ENCODE results near the gene PINK1. TPM values are rescaled to one million over a fixed set of nuclear protein-coding genes. Genes with fewer than 3 reads are reported as not detected.

Gene PINK1
- total and polyA plus RNA-seq, 2 of the 13 experiments (the other 11 are each of a cell fraction or from before 2014, with no cell fraction given): 15.3 to 16.1 TPM

DNA sequence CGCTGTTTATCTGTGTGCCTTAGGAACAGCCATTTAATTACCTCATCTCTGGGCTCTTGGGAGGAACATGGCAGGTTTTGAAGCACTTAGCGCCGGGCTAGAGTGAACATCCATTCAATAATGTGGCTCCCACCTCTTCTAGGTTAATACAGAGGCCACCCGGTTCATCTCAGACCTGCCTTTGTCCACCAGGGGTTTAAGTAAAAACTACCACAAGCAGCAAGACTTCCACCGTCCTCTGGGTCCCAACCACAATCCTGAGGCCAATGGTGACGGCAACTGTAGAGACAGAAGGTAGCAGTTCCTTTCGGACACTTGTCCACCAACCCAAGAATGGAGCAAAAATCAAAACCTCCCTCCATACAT lies 28.8 kb downstream of the PINK1 start:
- Histone ChIP-seq H4K20me1 (ENCODE audit: insufficient read depth, low read length) (no peaks in the 10 kb centered on the region), H3K9ac (ENCODE audit: insufficient read depth, low read depth, low read length) (peak overlapping the region; percentile 84), H3K9me3 (ENCODE audit: low read length) (no peaks in the 10 kb centered on the region), H3K36me3 (replicated peaks in 1 of 2; ENCODE audit: control insufficient read depth in 1 of 2, insufficient read depth in 2 of 2, low read length in 2 of 2) (peaks cover 13 to 20% of the 10 kb centered on the region in 2 experiments), H3K4me3 (replicated peaks in 1 of 3; ENCODE audit: insufficient read depth in 1 of 3, low read depth in 2 of 3, low read length in 3 of 3) (peak overlapping the region; percentile 77 to 89 (median 83)), H3K79me2 (ENCODE audit: insufficient read depth, low read length) (peaks cover 41% of the 10 kb centered on the region), H3K27ac (ENCODE audit: extremely low read length, insufficient read depth, low read length) (peak overlapping the region; percentile 66), H3K4me1 (ENCODE audit: insufficient read depth, low read length) (peaks cover 41% of the 10 kb centered on the region), H2AFZ (ENCODE audit: low read length) (no peak overlapping the region), H3K27me3 (ENCODE audit: control insufficient read depth in 1 of 2, insufficient read depth in 2 of 2, low read length in 2 of 2) (no peaks in the 10 kb centered on the region; a peak in 1 of 5 replicates), H3K4me2 (ENCODE audit: low read depth, low read length) (peak overlapping the region; percentile 81)
- POLR2A ChIA-PET: interaction anchor here (0.9 to 2.9 kb wide), 14 partner anchors 8 to 124 kb away, joined by 3 to 24 read pairs (median 4); partner anchors contain the start of genes FAM43B, HP1BP3 and PINK1
- no peak for FAIRE-seq
- WGBS (ENCODE audit: low lambda C conversion rate): 34% methylated on average over 6 of the region's 7 CpGs
- TF ChIP-seq, protein P1, sequence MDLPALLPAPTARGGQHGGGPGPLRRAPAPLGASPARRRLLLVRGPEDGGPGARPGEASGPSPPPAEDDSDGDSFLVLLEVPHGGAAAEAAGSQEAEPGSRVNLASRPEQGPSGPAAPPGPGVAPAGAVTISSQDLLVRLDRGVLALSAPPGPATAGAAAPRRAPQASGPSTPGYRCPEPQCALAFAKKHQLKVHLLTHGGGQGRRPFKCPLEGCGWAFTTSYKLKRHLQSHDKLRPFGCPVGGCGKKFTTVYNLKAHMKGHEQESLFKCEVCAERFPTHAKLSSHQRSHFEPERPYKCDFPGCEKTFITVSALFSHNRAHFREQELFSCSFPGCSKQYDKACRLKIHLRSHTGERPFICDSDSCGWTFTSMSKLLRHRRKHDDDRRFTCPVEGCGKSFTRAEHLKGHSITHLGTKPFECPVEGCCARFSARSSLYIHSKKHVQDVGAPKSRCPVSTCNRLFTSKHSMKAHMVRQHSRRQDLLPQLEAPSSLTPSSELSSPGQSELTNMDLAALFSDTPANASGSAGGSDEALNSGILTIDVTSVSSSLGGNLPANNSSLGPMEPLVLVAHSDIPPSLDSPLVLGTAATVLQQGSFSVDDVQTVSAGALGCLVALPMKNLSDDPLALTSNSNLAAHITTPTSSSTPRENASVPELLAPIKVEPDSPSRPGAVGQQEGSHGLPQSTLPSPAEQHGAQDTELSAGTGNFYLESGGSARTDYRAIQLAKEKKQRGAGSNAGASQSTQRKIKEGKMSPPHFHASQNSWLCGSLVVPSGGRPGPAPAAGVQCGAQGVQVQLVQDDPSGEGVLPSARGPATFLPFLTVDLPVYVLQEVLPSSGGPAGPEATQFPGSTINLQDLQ (CRISPR knock-in tag; IDR thresholded peaks at IDR 0.05): no peak
- no peak for TF ChIP-seq ZNF720 (CRISPR knock-in tag; IDR thresholded peaks at IDR 0.05)
- no peak for TF ChIP-seq PAF1 (CRISPR knock-in tag; IDR thresholded peaks at IDR 0.05)
- TF ChIP-seq ZNF3 (CRISPR knock-in tag; IDR thresholded peaks at IDR 0.05): 0 out of 2 replicates have a peak, but pooled peaks have one; percentile 0
- no peak for TF ChIP-seq SMYD3 (CRISPR knock-in tag; IDR thresholded peaks at IDR 0.05)
- TF ChIP-seq ZUFSP (CRISPR knock-in tag; IDR thresholded peaks at IDR 0.05; ENCODE audit: borderline replicate concordance): no peak
- TF ChIP-seq RAD51 (IDR thresholded peaks at IDR 0.05; ENCODE audit: borderline replicate concordance): no peak
- TF ChIP-seq YEATS2 (CRISPR knock-in tag; IDR thresholded peaks at IDR 0.05; ENCODE audit: borderline replicate concordance): no peak
- 0 out of 2 replicates have a peak, but pooled peaks have one; percentile 2 for TF ChIP-seq ZNF546 (CRISPR knock-in tag; conservative IDR thresholded peaks at IDR 0.05)
- no peak for TF ChIP-seq ZNF713 (CRISPR knock-in tag; IDR thresholded peaks at IDR 0.05)
- peak; percentile 16; the same call in 1 of the 2 replicates for TF ChIP-seq POLR2G (IDR thresholded peaks at IDR 0.05; ENCODE audit: low read depth, low read length)
- TF ChIP-seq SMAD9 (CRISPR knock-in tag; IDR thresholded peaks at IDR 0.05): no peak
- no peak for TF ChIP-seq SALL1 (CRISPR knock-in tag; IDR thresholded peaks at IDR 0.05)
- TF ChIP-seq, protein P2, sequence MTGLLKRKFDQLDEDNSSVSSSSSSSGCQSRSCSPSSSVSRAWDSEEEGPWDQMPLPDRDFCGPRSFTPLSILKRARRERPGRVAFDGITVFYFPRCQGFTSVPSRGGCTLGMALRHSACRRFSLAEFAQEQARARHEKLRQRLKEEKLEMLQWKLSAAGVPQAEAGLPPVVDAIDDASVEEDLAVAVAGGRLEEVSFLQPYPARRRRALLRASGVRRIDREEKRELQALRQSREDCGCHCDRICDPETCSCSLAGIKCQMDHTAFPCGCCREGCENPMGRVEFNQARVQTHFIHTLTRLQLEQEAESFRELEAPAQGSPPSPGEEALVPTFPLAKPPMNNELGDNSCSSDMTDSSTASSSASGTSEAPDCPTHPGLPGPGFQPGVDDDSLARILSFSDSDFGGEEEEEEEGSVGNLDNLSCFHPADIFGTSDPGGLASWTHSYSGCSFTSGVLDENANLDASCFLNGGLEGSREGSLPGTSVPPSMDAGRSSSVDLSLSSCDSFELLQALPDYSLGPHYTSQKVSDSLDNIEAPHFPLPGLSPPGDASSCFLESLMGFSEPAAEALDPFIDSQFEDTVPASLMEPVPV (CRISPR knock-in tag; IDR thresholded peaks at IDR 0.05): no peak
- no peak for TF ChIP-seq ZNF724P (CRISPR knock-in tag; IDR thresholded peaks at IDR 0.05; ENCODE audit: borderline replicate concordance)
- 0 out of 2 replicates have a peak, but pooled peaks have one; percentile 6 for TF ChIP-seq ERF (CRISPR knock-in tag; IDR thresholded peaks at IDR 0.05)
- TSS peak; percentile 95 for BruUV-seq (replicated peaks)
- intact Hi-C loops (cut with micrococcal nuclease; ENCODE audit: unreplicated experiment): no loop called here
- in situ Hi-C loops (cut with HindIII; ENCODE audit: extremely low pct_ligation_motif_present, low pct_unique_long_range_greater_than_20kb): no loop called here
- DNase-seq (ENCODE audit: low spot score): no peak
- CTCF ChIA-PET (ENCODE audit: low intra/inter-chr PET ratio, low total read pairs): no interaction called here
- ATAC-seq: peak; percentile 8

Measured in HepG2 (cell line).